ENCODE data around the gene MOGAT2.

MOGAT2 gene

GRCh38 chr11:75760243-75760642, 42.6 kb downstream of the MOGAT2 start:
- DNase-seq, result no peak

- DNase-seq, result no peak
These were observed 43.3 kb downstream of the MOGAT2 start for GRCh38 chr11:75760710-75761493.

GRCh38 chr11:75762158-75762557, 44.5 kb downstream of the MOGAT2 start:
- DNase-seq, result no peak

- DNase-seq, result no peak
These were observed 45.2 kb downstream of the MOGAT2 start for GRCh38 chr11:75762885-75763284.

GRCh38 chr11:75763846-75764245, 46.2 kb downstream of the MOGAT2 start:
- no peak for DNase-seq

- DNase-seq, result no peak
These were observed 47.5 kb downstream of the MOGAT2 start for GRCh38 chr11:75765116-75765515.

GRCh38 chr11:75766443-75767227, 49.0 kb downstream of the MOGAT2 start:
- DNase-seq, result no peak

- DNase-seq, result no peak
These were observed 49.6 kb downstream of the MOGAT2 start for GRCh38 chr11:75767228-75767572.

GRCh38 chr11:75767793-75768111, 50.1 kb downstream of the MOGAT2 start:
- no peak for DNase-seq

- peak; percentile 64 to 82 for DNase-seq
These were observed 50.7 kb downstream of the MOGAT2 start, which contains the start of gene DGAT2 for GRCh38 chr11:75768112-75768908. DGAT2 (plus strand) TSS chr11:75768778; CDS start chr11:75768992, 214 bp downstream.

GRCh38 chr11:75768909-75769771, 51.5 kb downstream of the MOGAT2 start:
- DNase-seq, result no peak

- DNase-seq, result no peak
These were observed 52.5 kb downstream of the MOGAT2 start for GRCh38 chr11:75770102-75770501.

- DNase-seq, result no peak
These were observed 54.2 kb downstream of the MOGAT2 start for GRCh38 chr11:75771646-75772410.

- no peak for DNase-seq
These were observed 56.1 kb downstream of the MOGAT2 start for GRCh38 chr11:75773595-75774353.

GRCh38 chr11:75775056-75775455, 57.4 kb downstream of the MOGAT2 start:
- no peak for DNase-seq

GRCh38 chr11:75776546-75776945, 58.9 kb downstream of the MOGAT2 start:
- no peak for DNase-seq

GRCh38 chr11:75777461-75778110, 59.9 kb downstream of the MOGAT2 start:
- DNase-seq, result no peak

- no peak for DNase-seq
These were observed 61.3 kb downstream of the MOGAT2 start for GRCh38 chr11:75778962-75779361.

- DNase-seq, result no peak
These were observed 62.3 kb downstream of the MOGAT2 start for GRCh38 chr11:75779960-75780359.

GRCh38 chr11:75780888-75781287, 63.2 kb downstream of the MOGAT2 start:
- no peak for DNase-seq

Data from NCI-H2081 (cell line).